A549 treated with AZD2906 at 1 μM for 4 hours (cell line): ENCODE measurements around the gene ABCG8. TPM values are rescaled to one million over a fixed set of nuclear protein-coding genes. Genes with fewer than 3 reads are reported as not detected.

Source experiments
- total RNA-seq: library from RNA; stranded (reverse); fragments of 200-300 nt; extraction: Qiagen RNA extraction; gene quantifications from 5 replicates; pipeline ENCODE4 v1.2.3, GENCODE V29; 2022

ABCG8 gene
- not detected in 5 replicates for total RNA-seq

DNA sequence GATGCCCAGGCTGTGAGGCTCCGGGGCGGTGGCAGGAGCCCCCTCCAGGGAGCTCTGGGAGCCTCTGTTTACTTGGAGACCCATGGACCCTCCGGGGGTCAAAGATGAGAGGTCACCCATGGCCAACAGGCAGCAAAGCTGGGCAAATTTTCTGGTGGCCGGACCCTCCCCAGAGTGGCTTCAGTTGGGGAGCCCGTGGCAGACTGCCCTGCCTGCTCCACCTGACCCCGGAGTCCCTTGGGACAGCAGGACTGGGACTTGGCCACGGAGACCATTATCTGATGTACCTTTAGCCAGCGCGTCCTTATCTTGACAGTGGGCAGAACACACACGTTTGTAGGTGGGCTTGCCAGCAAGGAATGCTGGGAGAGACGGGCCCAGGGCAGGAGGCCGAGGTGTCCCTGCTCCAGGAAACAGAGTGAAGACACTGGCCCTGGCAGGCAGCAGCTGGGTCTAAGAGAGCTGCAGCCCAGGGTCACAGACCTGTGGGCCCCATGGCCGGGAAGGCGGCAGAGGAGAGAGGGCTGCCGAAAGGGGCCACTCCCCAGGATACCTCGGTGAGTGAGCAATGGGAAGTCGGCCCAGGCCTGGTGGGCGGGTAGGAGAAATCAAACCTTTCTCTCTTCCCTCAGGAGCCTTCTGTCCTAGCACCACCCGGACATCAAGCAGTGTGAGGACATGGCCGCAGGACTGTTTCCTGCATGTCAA, at the start of gene ABCG8, which contains the start of gene ABCG5:
Gene ABCG8, plus strand, starts transcription at position 412 of the 708 bp plus-strand sequence. Its CDS starts 83 bp downstream, at position 495.
Gene ABCG5, minus strand, starts transcription at position 280 of the 708 bp plus-strand sequence. Its CDS starts 160 bp downstream, at position 120.

Other genes with a start within 250 kb of the ABCG8 start
- gene THADA, start 242.9 kb upstream of the ABCG8 start, total RNA-seq, result 16.6 to 25.2 TPM (median 21.6 TPM) in 5 replicates
- 1.6 to 2.1 TPM (median 1.9 TPM) in 5 replicates for gene PLEKHH2, start 201.7 kb upstream of the ABCG8 start, total RNA-seq
- 1.5 to 2.6 TPM (median 2.4 TPM) in 5 replicates for gene C1GALT1C1L, start 162.5 kb upstream of the ABCG8 start, total RNA-seq
- 15.4 to 19.7 TPM (median 17.3 TPM) in 5 replicates for gene DYNC2LI1, start 64.9 kb upstream of the ABCG8 start, total RNA-seq
- gene ABCG5, start 132 bp upstream of the ABCG8 start, total RNA-seq, result not detected in 5 replicates
- gene LRPPRC, start 157.0 kb downstream of the ABCG8 start, total RNA-seq, result 84.2 to 96.5 TPM (median 92.1 TPM) in 5 replicates